HG03558 (cell line): ENCODE data around the gene MYCBPAP.
A peak's percentile ranks its signal among the peaks of the same experiment; 100 is the strongest.

Source experiments
- ATAC-seq: cut with Tn5 transposase; IDR thresholded peaks from one replicate; pipeline ENCODE4 v1.9.1; 2021; ENCODE audit warnings: moderate number of reproducible peaks; ENCODE audit not compliant: unreplicated experiment; ENCODE audit errors: extremely low read depth

MYCBPAP gene

GRCh38 chr17:50547736-50548083 is 39.5 kb downstream of the MYCBPAP start:
- no peak for ATAC-seq

GRCh38 chr17:50548831-50549230 is 40.6 kb downstream of the MYCBPAP start:
- no peak for ATAC-seq

GRCh38 chr17:50549256-50549941 is 41.2 kb downstream of the MYCBPAP start:
- ATAC-seq, result no peak

GRCh38 chr17:50549969-50550368 is 41.7 kb downstream of the MYCBPAP start:
- no peak for ATAC-seq

GRCh38 chr17:50550661-50551432 is 42.6 kb downstream of the MYCBPAP start:
- ATAC-seq, result no peak

GRCh38 chr17:50551433-50551815 is 43.2 kb downstream of the MYCBPAP start:
- ATAC-seq, result no peak

GRCh38 chr17:50551884-50552283 is 43.6 kb downstream of the MYCBPAP start:
- no peak for ATAC-seq

- ATAC-seq, result no peak
Observed at GRCh38 chr17:50554201-50554600, 46.0 kb downstream of the MYCBPAP start.

GRCh38 chr17:50556803-50557202 is 48.6 kb downstream of the MYCBPAP start:
- ATAC-seq, result no peak

GRCh38 chr17:50557630-50558029 is 49.4 kb downstream of the MYCBPAP start:
- ATAC-seq, result no peak

GRCh38 chr17:50558091-50558490 is 49.9 kb downstream of the MYCBPAP start:
- no peak for ATAC-seq

GRCh38 chr17:50558581-50558940 is 50.3 kb downstream of the MYCBPAP start:
- ATAC-seq, result no peak

- ATAC-seq, result no peak
Observed at GRCh38 chr17:50558941-50559614, 50.8 kb downstream of the MYCBPAP start.

- no peak for ATAC-seq
Observed at GRCh38 chr17:50559674-50560184, 51.5 kb downstream of the MYCBPAP start.

- peak; percentile 80 for ATAC-seq
Observed at GRCh38 chr17:50560185-50560824, 52.1 kb downstream of the MYCBPAP start, which contains the start of gene CACNA1G. CACNA1G (plus strand) TSS chr17:50560715; CDS start chr17:50561460, 745 bp downstream.

GRCh38 chr17:50560931-50561745 is 52.9 kb downstream of the MYCBPAP start:
- ATAC-seq, result no peak

GRCh38 chr17:50561746-50562141 is 53.5 kb downstream of the MYCBPAP start:
- ATAC-seq, result no peak

- ATAC-seq, result no peak
Observed at GRCh38 chr17:50562242-50563091, 54.2 kb downstream of the MYCBPAP start.

GRCh38 chr17:50563092-50563511 is 54.9 kb downstream of the MYCBPAP start:
- no peak for ATAC-seq
